Measurements from ENCODE around the gene PRLH.

PRLH gene

GRCh38 chr2:237567276-237568029 lies 1.1 kb downstream of the PRLH start:
- DNase-seq: no peak

GRCh38 chr2:237568121-237568660 lies 1.8 kb downstream of the PRLH start:
- no peak for DNase-seq

- DNase-seq: no peak
These were observed 2.7 kb downstream of the PRLH start for GRCh38 chr2:237569041-237569440.

- no peak for DNase-seq
These were observed 3.5 kb downstream of the PRLH start for GRCh38 chr2:237569896-237570295.

GRCh38 chr2:237570776-237571335 lies 4.5 kb downstream of the PRLH start:
- DNase-seq: no peak

- no peak for DNase-seq
These were observed 5.2 kb downstream of the PRLH start for GRCh38 chr2:237571551-237571950.

- peak; percentile 36 for DNase-seq
These were observed 5.8 kb downstream of the PRLH start for GRCh38 chr2:237572021-237572741.

- no peak for DNase-seq
These were observed 6.3 kb downstream of the PRLH start for GRCh38 chr2:237572742-237573101.

- no peak for DNase-seq
These were observed 7.5 kb downstream of the PRLH start for GRCh38 chr2:237573721-237574415.

- DNase-seq: no peak
These were observed 8.1 kb downstream of the PRLH start for GRCh38 chr2:237574467-237574866.

- DNase-seq: no peak
These were observed 8.8 kb downstream of the PRLH start for GRCh38 chr2:237574894-237575868.

- no peak for DNase-seq
These were observed 9.8 kb downstream of the PRLH start for GRCh38 chr2:237575869-237576862.

- DNase-seq: no peak
These were observed 10.6 kb downstream of the PRLH start for GRCh38 chr2:237576974-237577373.

- no peak for DNase-seq
These were observed 11.1 kb downstream of the PRLH start for GRCh38 chr2:237577458-237577857.

GRCh38 chr2:237577956-237578870 lies 11.8 kb downstream of the PRLH start:
- DNase-seq: no peak

GRCh38 chr2:237581326-237581725 lies 15.0 kb downstream of the PRLH start:
- DNase-seq: no peak

GRCh38 chr2:237581751-237582746 lies 15.7 kb downstream of the PRLH start:
- peak; percentile 23 for DNase-seq

All from NCI-H524 treated with DMSO at 0.1 percent for 48 hours (cell line).